HepG2 (cell line): Measurements from ENCODE around the gene PYGO2. TPM values are rescaled to one million over a fixed set of nuclear protein-coding genes. Genes with fewer than 3 reads are reported as not detected.
A peak's percentile ranks its signal among the peaks of the same experiment; 100 is the strongest.

Experiments used
- CAMTA2 ChIP-seq: sonication (generic); formaldehyde crosslinking; IDR thresholded peaks from 2 replicates; pipeline ENCODE4 v1.4.0; 2020; ENCODE audit warnings: mild to moderate bottlenecking, missing genetic modification reagents, borderline replicate concordance
- CHD2 ChIP-seq: IDR thresholded peaks from 2 replicates; pipeline ENCODE4 v1.6.1; 2011; ENCODE audit warnings: low read depth, low read length, improper control_type of control experiment
- FOXA1 ChIP-seq, 2 experiments: fragments of 450-650 bp in 1 of 2; sonication (generic) in 1 of 2; formaldehyde crosslinking in 1 of 2; IDR thresholded peaks; 2 replicates each; pipeline versions ENCODE4 v1.4.0 to v1.6.1; 2016 to 2020; ENCODE audit warnings: missing genetic modification reagents in 1 of 2
- HNF4A ChIP-seq: sonication (generic); formaldehyde crosslinking; IDR thresholded peaks from 2 replicates; pipeline ENCODE4 v1.4.0; 2020; ENCODE audit warnings: missing genetic modification reagents
- HOXA7 ChIP-seq: sonication (generic); formaldehyde crosslinking; IDR thresholded peaks from 2 replicates; pipeline ENCODE4 v1.8.1; 2022; ENCODE audit warnings: mild to moderate bottlenecking, missing genetic modification reagents, moderate library complexity
- HOXD1 ChIP-seq: sonication (generic); formaldehyde crosslinking; IDR thresholded peaks from 2 replicates; pipeline ENCODE4 v1.5.0; 2020; ENCODE audit warnings: missing genetic modification reagents
- JARID2 ChIP-seq: sonication (generic); formaldehyde crosslinking; IDR thresholded peaks from 2 replicates; pipeline ENCODE4 v1.8.1; 2023; ENCODE audit warnings: missing genetic modification reagents, inconsistent platforms; ENCODE audit not compliant: insufficient replicate concordance
- KDM1A ChIP-seq: IDR thresholded peaks from 2 replicates; pipeline ENCODE4 v1.6.1; 2016; ENCODE audit warnings: missing compliant biosample characterization
- SRSF1 ChIP-seq: fragments of 200-400 bp; formaldehyde crosslinking; optimal IDR thresholded peaks from 2 replicates; pipeline ENCODE3; 2017; ENCODE audit warnings: mild to moderate bottlenecking, low read depth, low read length, moderate library complexity
- ZBTB39 ChIP-seq: sonication (generic); formaldehyde crosslinking; IDR thresholded peaks from 2 replicates; pipeline ENCODE4 v1.5.0; 2020; ENCODE audit warnings: missing genetic modification reagents
- ZBTB40 ChIP-seq, 2 experiments: fragments of 450-650 bp in 1 of 2; sonication (generic) in 1 of 2; formaldehyde crosslinking in 1 of 2; IDR thresholded peaks; 2 replicates each; pipeline versions ENCODE4 v1.6.1 to v1.8.0; 2016 to 2022; ENCODE audit warnings: antibody characterized with exemption in 1 of 2, mild to moderate bottlenecking in 1 of 2, missing genetic modification reagents in 1 of 2
- ZNF18 ChIP-seq: sonication (generic); formaldehyde crosslinking; IDR thresholded peaks from 2 replicates; pipeline ENCODE4 v1.8.0; 2022; ENCODE audit warnings: mild to moderate bottlenecking, missing genetic modification reagents; ENCODE audit not compliant: insufficient replicate concordance
- ZNF501 ChIP-seq: sonication (generic); formaldehyde crosslinking; IDR thresholded peaks from 2 replicates; pipeline ENCODE4 v1.5.1; 2020; ENCODE audit warnings: mild to moderate bottlenecking, moderate library complexity, missing genetic modification reagents
- polyA plus RNA-seq, 8 experiments: library from polyadenylated mRNA; depleted of rRNA in 3 of 8; stranded (reverse) in 7 of 8; unstranded in 1 of 8; fragments of >200 nt; fragmentation: Illumina TruSeq in 4 of 8; extraction: Trizol in 4 of 8; gene quantifications; 2 replicates each; pipeline versions ENCODE4 v1.2.1 to v1.2.3, GENCODE V29; 2011 to 2016; ENCODE audit warnings: low read depth in 4 of 8, missing spikeins in 1 of 8, mixed read lengths in 1 of 8; ENCODE audit not compliant: insufficient read depth in 1 of 8
- total RNA-seq, 5 experiments: library from RNA; depleted of rRNA; stranded (reverse); fragments of >200 nt; fragmentation: Illumina TruSeq; extraction: Trizol; gene quantifications; 2 replicates each; pipeline ENCODE4 v1.2.3, GENCODE V29; 2016; ENCODE audit warnings: low read depth in 1 of 5

Gene PYGO2
- total and polyA plus RNA-seq, 2 of the 13 experiments (the other 11 are each of a cell fraction or from before 2014, with no cell fraction given), result 20.3 to 21.8 TPM

GRCh38 chr1:154937085-154937987, 24.2 kb downstream of the PYGO2 start (continued):
- TF ChIP-seq JARID2 (CRISPR knock-in tag), result no peak
- TF ChIP-seq ZNF18 (CRISPR knock-in tag), result no peak
- TF ChIP-seq ZBTB39 (CRISPR knock-in tag), result no peak
- TF ChIP-seq HOXA7 (CRISPR knock-in tag), result no peak
- no peak for TF ChIP-seq SRSF1
- TF ChIP-seq ZBTB40 (IDR thresholded peaks at IDR 0.05), result no peak
- no peak for TF ChIP-seq ZBTB40 (CRISPR knock-in tag; IDR thresholded peaks at IDR 0.05)
- peak; percentile 21; the same call in 1 of the 2 replicates for TF ChIP-seq ZNF501 (CRISPR knock-in tag)
- peak; percentile 24; the same call in 1 of the 2 replicates for TF ChIP-seq CHD2
- no peak for TF ChIP-seq HNF4A (CRISPR knock-in tag)
- no peak for TF ChIP-seq HOXD1 (CRISPR knock-in tag)
- no peak for TF ChIP-seq CAMTA2 (CRISPR knock-in tag)
- TF ChIP-seq FOXA1 (IDR thresholded peaks at IDR 0.05), result no peak
- TF ChIP-seq FOXA1 (CRISPR knock-in tag; IDR thresholded peaks at IDR 0.05), result no peak
- no peak for TF ChIP-seq KDM1A
